Stomach (tissue), 4 donors: ENCODE results near the gene HOXC11.

Experiments used
- EP300 ChIP-seq: sonication (generic); formaldehyde crosslinking; IDR thresholded peaks from one replicate; pipeline ENCODE4 v1.6.1; 2017; ENCODE audit warnings: antibody characterized with exemption
- POLR2A ChIP-seq, 4 donors: fragments of 450-650 bp; IDR thresholded peaks; one replicate each; pipeline ENCODE4 v1.6.1; 2016; ENCODE audit warnings: antibody characterized with exemption in 4 of 4, control low read depth in 2 of 4, mild to moderate bottlenecking in 1 of 4, moderate library complexity in 1 of 4
- POLR2AphosphoS5 ChIP-seq, 3 donors: sonication (generic); formaldehyde crosslinking; IDR thresholded peaks; one replicate each; pipeline ENCODE4 v1.6.1; 2016; ENCODE audit warnings: antibody characterized with exemption in 3 of 3

GRCh38 chr12:53965281-53966084 lies 7.4 kb upstream of the HOXC11 start:
- no peak for TF ChIP-seq POLR2AphosphoS5 (IDR thresholded peaks at IDR 0.05)
- no peak for TF ChIP-seq POLR2A (IDR thresholded peaks at IDR 0.05)
- no peak for TF ChIP-seq EP300
